GM18909 (cell line): Measurements from ENCODE around the gene ARL4A.
A peak's percentile ranks its signal among the peaks of the same experiment; 100 is the strongest.

ENCODE experiments used
- ATAC-seq: cut with Tn5 transposase; IDR thresholded peaks from one replicate; pipeline ENCODE4 v1.9.1; 2021; ENCODE audit warnings: mild to moderate bottlenecking; ENCODE audit not compliant: unreplicated experiment, poor library complexity

ARL4A gene

DNA sequence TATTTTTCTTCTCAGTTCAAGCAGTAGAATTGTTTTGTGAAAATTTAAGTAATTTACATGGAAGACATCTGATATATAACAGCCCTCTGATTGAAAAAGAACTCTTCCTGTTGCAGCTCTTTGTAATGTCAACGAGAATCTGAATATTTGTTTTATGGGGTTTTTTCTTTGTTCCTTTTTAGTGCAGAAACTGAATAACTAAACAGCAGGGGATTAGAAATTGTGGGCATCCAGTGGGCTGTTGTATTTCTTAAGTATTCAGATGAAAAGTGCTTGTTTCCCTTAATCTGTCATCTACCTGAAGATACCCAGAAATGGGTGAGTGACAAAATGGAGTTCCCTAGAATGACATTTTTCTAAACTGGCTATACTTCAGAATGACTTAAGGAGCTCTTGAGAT lies 7.4 kb downstream of the ARL4A start:
- no peak for ATAC-seq

DNA sequence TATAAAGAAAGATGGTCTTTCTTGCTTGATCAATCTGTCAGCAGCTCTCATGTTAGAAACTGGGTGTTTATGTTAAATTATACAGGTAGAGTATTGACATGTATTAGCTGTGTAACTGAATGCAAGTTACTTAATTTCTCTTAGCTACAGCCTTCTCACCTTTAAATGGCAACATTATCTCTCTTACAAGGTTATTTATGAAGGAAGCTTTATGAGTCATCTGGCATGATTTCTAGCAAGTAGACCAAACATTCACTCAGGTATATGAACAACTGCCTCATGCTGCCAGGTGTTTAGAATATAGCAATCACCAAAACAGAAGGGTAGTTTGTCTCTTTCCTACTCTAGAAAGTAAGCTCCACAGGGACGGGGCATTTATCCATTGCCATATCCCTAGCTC lies 8.5 kb downstream of the ARL4A start:
- ATAC-seq = no peak

DNA sequence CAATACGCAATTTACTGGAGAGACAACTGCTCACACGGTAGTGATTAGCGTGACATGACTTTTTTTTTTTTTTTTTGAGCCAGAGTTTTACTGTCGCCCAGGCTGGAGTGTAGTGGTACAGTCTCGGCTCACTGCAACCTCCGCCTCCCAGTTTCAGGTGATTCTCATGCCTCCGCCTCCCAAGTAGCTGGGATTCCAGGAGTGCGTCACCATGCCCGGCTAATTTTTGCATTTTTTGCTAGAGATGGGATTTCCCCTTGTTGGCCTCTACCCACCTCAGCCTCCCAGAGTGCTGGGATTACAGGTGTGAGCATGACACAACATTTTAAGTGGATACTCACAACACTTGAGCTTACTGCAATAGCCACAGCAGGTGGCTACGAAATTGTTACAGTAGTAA lies 11.9 kb downstream of the ARL4A start:
- no peak for ATAC-seq

DNA sequence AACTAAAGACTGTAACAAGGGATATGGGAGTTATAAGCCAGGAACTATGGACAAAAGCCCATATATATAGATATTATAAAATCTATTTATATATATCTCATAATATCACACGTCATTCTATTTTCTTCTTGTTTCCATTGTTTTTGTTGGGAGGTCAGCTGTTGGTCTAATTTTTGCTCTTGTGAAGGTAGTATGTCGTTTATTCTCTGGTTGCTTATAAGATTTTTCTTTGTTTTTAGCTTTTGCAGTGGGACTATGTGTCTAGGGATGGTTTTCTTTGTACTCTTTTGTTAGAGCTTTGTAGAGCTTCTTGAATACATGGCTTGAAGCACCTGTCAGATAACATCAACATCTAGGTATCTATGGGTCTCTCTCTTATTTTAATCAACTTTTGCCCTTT lies 14.0 kb downstream of the ARL4A start:
- ATAC-seq = no peak

DNA sequence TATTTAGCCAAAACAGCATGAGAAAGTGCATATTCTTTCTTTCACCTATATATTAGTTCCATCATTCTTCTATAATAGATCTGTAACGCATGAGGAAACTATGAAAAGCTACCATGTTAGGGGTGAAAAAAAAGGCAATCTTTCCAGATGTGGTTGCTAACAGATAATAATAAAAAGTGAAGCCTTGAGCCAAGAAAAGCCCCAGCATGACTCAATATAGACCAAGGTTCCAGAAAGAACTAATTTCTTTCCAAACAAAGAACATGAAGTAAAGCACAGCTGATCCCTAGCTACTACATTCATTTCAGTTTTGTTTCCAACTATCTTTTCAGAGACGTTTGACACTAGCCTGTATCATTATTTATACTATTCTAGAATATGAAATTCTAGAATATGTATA lies 16.4 kb downstream of the ARL4A start:
- no peak for ATAC-seq

DNA sequence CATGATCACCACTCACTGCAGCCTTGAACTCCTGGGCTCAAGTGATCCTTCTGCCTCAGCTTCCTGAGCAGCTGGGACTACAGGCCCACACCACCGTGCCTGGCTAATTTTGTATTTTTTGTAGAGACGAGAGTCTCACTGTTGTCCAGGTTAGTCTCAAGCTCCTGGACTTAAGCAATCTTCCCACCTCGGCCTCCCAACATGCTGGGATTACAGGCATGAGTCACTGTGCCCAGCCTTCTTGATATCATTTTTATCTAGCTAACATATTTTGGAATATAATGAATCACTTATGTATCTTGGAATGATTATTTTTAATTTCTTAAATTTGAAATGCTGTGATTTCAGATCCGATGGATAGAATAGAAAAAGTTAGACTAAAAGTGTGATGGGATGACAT lies 18.4 kb downstream of the ARL4A start:
- no peak for ATAC-seq

DNA sequence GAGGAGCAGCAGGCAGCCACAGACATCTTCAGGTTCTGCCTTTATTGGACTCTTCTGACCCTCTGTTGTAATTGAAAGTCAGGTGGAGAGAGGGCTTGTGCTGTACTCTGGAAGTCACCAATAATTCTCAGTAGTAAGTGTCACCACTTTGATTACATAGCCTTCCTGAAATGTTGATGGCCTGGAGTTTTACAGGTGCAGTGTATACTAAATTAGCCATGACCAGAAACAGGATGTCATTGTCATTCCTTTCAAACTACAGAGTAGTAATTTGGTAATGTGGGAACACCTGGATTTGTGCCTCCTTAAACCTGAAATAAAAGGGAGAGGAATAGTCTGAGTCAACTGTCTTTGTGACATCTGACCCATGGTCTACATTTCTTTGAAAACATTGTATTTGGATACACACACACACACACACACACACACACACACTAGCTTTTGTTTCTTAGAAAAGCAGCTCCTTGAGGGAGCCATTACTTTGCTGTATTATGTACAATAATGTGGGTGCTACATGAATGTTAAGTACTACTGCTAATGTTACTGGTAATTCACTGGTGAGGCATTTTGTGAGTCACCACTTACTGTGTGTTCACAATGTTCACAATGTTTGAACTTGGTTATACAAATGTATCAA lies 19.6 kb downstream of the ARL4A start:
- no peak for ATAC-seq

DNA sequence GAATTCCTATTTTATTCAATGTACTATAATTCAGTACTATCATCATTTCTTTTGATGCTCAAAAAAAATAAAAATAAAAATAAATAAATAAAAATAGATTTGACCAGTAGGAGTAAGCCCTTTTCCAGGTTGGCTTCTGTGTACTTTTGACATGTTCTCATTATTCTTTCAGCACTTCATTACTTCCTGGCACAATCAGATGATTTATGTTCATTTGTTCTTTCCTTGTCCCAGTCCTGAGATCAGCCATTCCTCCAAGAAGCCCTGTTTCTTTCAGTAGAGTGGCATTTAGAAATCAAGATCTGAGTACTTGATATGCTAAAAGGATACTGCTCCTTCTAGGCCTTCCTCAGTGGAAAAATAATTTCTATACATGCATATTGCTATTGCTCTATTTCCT lies 20.9 kb downstream of the ARL4A start:
- no peak for ATAC-seq

DNA sequence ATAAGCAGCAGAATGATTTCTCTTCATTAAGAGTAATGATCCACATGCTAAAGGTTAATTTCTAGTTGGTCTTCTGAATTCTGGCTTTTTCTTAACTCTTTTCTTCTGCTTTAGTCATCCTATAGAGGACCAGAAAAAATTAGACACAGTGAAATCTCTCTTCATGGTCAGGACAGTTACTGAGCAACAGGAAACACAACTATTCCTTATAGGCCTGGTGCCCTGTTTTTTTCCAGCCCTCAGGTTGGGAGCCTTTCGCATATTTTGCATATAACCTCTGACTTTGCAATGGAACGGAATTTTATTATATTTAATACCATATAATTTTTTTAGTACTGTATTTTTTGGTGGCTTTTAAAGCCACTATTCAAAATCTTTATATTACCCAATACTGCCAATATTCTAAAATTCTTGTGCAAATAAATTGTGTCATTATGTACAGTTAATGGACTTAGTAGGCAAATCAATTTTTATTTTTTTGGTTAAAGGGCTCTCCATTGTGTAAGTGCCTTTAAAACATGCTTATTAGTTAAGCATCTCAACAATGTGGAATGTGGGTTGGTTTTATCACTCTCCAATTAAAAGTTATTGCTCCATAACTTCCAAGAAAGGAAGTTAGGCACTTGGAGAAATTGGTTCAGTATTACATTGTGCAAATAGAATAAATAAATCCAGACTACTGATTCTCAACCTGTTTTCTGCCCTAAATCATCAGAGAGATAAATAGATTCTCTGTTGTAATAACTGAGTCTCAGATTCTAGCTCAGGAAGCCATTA lies 22.5 kb downstream of the ARL4A start:
- no peak for ATAC-seq

DNA sequence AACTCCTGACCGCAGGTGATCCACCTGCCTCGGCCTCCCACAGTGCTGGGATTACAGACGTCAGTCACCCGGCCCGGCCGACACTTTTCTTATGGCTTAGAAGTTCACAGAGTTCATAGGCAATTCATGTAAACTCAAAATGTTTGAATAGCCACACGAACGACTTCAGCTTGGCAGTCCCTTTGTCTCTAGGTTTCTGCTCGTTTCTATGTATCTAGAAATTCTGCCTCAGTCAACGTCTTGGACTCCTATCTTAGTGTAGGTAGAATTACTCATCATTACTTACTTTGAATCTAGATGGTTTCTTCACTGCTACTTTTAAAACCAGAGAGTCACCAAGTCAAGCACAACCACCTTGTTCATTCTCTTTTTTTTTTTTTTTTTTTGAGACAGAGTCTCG lies 23.7 kb downstream of the ARL4A start:
- ATAC-seq = no peak

DNA sequence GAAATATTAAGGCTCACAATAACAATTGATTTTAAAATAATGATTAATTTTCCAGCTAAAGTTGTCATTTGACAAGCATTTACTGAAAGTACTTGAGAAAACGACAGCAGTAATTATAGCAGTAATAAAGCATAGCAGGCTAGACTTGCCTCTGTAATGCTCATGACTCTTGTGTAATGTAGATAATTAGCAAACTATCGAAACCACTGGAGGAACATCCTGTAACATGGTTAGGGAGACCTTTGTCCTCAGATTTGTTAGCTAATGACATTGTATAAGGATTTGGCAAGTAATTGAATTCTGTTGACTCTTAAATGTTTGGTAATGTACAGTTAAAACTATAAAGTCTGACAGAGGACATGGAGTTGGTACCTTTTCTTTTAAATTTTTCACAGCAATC lies 24.8 kb downstream of the ARL4A start:
- no peak for ATAC-seq

DNA sequence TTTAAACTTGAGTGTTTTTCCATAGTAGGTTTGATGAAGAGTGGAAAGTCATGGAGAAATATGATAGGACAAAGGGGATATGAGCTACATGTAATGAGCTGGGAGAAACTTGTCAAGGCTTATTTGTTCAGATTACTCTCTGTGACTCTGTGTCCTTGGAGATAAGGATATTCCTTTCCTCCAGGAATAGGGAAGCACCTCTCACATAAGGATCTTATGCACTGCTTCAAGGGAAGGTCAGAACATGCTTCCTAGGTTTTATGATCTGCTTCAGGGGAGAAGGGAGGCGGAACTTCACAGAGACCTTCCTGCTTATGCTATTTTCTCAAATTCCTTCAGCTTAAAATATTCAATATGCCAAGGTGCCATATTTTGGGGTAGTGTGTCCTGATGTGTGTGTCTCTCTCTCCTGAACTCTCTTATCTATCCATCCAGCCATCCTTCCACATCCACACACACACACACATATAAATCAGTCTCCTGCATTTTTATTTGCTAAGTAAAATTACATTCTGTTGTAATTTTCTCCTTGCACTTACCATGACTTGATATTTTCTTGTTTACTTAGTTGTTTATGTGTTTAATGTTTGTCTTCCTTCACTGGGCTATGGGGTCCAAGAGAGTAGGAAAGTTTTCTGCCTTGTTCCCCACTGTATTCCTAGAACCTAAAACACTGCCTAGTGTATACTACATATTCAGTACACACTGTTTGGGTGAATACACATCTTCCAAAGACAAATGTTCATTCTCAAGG lies 26.4 kb downstream of the ARL4A start:
- no peak for ATAC-seq

DNA sequence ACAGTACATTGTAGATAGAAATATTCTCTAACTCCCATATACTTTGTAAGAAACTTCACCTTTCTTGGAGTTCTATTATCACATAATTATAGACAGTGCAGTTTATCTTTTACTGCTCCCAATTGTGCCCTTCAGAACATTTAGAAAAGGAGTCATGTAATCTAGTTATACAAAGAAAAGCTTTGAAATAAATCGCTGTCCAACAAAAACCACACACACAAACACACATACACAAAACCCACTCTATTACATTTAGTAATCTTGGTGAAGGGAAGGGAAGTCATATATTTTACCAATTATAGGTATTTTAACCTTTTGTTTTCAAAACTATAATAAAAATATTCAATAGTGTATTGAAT lies 26.9 kb downstream of the ARL4A start:
- no peak for ATAC-seq

DNA sequence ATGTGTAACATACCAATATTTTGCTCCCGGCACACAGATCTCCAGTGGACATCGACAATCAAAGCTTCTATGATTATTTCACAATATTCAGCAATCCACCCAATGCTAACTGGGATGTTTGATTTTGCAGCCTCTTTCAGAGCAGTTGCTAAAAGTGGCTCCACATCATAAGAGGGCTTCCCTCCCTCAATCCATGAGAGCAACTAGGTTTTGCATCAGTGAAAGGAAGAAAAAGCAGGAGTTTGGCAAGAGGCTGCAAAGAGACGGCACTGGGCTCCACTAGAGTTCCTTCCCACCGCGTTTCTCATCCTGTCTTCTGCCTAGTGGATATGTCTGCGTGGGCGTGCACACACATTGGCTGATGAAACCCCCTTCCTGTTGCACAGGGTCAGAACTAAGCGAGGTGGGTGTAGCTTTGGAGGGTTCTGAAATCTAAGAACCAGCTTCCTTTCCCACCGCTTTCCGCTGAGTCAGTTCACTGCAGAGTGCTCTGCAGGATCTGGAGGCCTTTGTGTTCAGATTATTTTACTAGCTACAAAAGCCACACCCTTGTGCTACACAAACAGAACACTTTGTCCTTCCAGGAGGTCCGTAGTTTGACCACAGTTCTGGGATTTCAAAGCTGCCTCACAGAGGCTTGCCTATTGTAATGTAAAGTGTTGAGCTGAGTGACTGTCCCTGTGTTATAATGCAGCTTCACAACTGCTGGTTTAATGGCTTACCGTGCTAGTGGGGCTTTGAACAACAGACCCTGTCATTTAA lies 28.1 kb downstream of the ARL4A start:
- ATAC-seq = peak; percentile 57

DNA sequence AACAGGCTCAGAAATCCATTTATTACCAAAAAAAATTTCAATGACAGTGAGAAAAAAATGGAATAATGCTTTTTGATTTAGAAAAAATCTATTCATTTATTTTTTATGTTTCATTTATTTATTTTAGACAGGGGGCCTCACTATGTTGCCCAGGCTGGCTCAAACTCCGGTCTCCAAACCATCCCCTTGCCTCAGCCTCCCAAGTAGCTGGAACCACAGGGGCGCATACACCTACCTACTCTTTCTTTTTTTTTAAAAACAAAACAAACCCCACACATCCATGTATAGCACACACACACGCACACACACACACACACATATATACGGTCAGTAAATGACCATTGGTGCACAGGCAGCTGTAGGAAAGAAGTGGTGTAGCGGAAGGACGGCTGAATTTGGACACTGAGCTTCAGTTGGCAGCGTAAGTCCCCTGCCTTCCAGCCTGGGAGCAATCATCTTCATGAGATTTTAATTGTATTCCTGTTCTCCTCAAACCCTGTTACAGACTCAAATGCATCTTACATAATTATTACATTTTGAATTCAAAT lies 28.8 kb downstream of the ARL4A start:
- no peak for ATAC-seq

DNA sequence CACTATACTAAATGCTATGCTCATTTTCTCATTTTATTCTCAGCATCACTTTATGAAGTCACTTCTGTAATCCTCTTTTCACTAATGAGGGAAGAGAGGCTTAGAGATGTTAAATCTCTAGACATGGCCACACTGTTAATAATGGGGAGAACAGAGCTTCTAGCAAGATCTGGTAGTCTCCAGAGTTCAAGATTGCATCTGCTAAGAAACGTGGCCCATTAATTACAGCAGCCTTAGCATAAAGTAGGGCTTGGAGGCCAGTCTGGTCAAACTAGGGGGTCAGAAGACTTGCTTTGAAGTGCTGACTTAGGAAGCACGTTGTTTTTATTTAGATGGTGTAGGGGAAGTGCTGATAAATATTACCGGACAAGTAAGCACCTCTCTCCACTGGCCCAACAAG lies 29.3 kb downstream of the ARL4A start:
- no peak for ATAC-seq

DNA sequence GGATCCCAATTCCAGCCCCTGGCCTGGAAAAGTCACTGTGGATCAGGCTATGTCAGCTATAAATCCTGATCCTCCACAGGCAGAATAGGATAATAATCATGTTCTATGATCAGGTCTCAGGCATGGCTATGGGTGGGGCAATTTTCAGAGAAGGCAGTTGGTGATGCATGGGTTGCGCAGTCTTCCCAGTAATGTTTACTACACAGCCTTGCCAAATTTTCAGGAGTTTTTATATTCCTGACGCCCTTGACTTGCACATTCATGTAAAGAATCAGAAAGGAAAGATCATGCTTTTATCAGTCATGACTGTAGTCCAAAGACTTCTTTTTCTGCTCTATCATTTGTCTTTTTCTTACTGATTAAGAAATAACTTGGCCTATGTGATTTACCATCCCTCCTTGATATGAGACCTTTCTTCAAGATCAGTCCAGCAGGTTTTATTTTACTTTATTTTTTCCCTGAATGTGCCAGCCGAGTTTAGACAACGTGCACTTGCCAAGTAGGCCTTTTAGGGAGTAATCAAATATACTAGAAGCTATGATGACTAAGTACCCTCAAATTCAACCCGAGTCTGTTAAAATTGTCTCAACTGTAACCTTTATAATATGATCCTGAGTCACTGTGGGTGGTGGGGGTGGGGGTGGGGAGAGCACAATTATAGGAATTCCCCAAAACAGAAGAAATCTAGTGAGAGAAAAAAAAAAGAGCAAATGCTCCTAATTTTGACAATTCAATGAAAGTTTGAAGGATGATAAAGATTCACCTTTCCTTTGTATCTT lies 31.9 kb downstream of the ARL4A start:
- no peak for ATAC-seq

DNA sequence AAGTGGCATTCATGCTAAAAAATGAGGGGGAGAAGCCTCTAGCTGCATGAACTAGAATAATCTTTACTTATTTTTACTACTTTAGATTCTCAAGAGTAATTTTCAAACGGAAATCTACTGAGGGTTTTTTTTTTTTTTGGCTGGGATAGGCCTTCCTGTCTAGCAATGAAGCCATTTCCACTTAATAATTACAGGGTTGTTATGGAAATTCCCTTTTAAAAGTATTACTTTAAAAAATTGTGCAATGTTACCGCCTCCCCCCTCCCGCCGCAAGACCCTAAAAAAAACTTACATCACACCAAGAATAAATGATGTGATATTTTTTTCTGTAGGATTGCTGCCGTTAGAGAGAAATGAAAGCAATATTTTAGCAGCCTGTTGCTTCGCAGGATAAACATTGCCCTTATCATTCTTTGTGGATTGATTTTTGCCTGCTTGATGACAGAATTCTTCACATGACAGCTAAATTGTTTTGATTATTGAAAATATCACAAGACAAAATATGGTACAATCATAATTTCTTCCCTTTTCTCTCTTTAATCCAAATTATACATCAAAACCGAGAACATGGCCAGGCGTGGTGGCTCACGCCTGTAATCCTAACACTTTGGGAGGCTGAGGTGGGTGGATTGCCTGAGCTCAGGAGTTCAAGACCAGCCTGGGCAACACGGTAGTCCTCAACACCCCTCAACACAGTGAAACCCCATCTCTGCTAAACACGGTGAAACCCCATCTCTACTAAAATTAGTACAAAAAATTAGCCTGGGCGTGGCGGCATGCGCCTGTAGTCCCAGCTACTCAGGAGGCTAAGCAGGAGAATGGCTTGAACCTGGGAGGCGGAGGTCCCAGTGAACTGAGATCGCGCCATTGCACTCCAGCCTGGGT lies 32.8 kb downstream of the ARL4A start:
- ATAC-seq = no peak

DNA sequence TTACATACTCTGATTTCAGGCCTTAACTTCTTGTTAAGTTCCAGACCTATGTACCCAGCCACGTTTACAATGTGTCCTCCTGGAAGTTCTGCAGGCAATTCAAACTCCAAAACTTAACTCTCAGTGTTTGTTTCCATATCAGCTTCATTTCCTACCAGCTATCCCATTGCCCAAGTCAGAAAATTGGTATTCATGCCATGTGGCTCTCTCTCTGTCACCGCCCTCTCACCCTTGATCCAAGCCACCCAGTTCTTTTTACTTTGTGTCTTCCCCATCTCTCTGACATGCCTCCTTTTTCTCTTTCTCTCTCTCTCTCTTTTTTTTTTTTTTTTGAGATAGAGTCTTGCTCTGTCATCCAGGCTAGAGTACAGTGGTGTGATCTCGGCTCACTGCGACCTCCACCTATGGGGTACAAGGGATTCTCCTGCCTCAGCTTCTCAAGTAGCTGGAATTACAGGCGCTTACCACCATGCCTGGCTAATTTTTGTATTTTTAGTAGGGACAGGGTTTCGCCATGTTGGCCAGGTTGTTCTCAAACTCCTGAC lies 33.9 kb downstream of the ARL4A start:
- ATAC-seq = no peak
